ENCODE measurements around the gene LDLRAD3.

LDLRAD3 gene

DNA sequence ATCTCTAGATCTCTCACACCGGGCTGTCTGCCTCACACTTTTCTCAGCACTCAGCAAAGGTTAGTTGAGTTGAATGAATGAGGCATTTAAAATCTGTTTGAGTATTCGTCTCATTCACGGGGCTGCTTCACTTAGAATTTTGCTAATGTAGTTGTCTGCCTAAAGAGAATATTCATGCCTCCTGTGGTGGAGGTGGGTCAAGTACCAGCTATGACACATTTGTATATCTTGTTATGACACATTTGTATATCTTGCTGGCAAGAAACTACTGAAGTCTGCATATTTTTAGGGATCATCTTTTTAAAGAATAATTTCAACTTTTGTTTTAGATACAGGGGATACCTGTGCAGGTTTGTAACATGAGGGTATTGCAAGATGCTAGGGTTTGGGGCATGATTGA lies 43.1 kb downstream of the LDLRAD3 start:
- no peak for TF ChIP-seq CTCF (IDR thresholded peaks at IDR 0.05; ENCODE audit: low read depth, low read length)
- H3K4me3 ChIP-seq (ENCODE audit: low read depth, low read length) = no peak overlapping the region

DNA sequence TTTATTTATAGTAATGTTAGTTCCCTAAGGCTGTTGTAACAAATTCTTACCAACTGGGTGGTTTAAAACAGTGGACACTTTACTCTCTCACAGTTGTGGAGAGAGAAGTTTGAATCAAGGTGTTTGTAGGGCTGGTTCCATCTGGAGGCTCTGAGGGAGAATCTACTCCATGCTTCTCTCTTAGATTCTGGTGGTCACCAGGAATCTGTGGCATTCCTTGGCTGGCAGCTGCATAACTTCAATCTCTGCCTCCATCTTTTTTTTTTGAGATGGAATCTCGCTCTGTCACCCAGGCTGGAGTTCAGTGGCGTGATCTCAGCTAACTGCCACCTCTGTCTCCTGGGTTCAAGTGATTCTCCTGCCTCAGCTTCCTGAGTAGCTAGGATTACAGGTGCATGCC lies 46.3 kb downstream of the LDLRAD3 start:
- TF ChIP-seq CTCF (IDR thresholded peaks at IDR 0.05; ENCODE audit: low read depth, low read length) = no peak
- no peak overlapping the region for H3K4me3 ChIP-seq (ENCODE audit: low read depth, low read length)

GRCh38 chr11:35990816-35991215 lies 47.0 kb downstream of the LDLRAD3 start:
- TF ChIP-seq CTCF (IDR thresholded peaks at IDR 0.05; ENCODE audit: low read depth, low read length) = no peak
- H3K4me3 ChIP-seq (ENCODE audit: low read depth, low read length) = no peak overlapping the region

GRCh38 chr11:35992548-35992947 lies 48.7 kb downstream of the LDLRAD3 start:
- no peak for TF ChIP-seq CTCF (IDR thresholded peaks at IDR 0.05; ENCODE audit: low read depth, low read length)
- no peak overlapping the region for H3K4me3 ChIP-seq (ENCODE audit: low read depth, low read length)

GRCh38 chr11:35994421-35994820 lies 50.6 kb downstream of the LDLRAD3 start:
- H3K4me3 ChIP-seq (ENCODE audit: low read depth, low read length) = no peak overlapping the region
- no peak for TF ChIP-seq CTCF (IDR thresholded peaks at IDR 0.05; ENCODE audit: low read depth, low read length)

- no peak overlapping the region for H3K4me3 ChIP-seq (ENCODE audit: low read depth, low read length)
- TF ChIP-seq CTCF (IDR thresholded peaks at IDR 0.05; ENCODE audit: low read depth, low read length) = no peak
Observed at GRCh38 chr11:35995681-35996271, 51.9 kb downstream of the LDLRAD3 start.

DNA sequence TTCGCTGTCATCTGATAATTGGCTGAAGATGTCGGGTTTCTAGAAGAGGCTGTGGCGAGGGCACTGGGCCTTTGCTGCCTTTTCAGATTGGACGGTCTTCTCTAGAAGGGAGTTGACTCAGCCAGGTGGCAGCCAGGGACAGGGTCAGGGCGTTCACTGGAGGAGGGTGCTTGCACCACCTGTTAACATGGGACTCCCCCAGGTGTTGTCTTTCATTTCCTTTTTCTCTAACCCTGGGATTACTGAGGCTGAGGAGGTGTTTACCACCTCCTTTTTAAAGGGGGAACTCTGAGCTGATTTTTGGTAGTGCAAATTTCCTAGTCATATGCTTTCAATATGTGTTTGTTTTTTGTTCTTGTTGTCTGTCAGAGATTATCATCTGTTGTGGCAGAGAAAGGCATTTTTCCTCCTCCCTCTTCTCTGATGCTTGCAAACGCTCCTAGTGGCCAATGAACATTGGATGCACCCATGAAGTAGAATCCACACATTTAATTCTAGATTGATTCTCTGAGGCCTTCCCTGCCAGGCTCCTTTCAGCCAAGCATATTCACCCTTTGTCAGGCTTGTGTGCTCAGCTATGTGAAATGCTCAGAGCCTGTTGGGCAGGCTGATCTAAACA lies 54.1 kb downstream of the LDLRAD3 start:
- no peak for TF ChIP-seq CTCF (IDR thresholded peaks at IDR 0.05; ENCODE audit: low read depth, low read length)

More for the DNA sequence above, 54.1 kb downstream of the LDLRAD3 start:
- H3K4me3 ChIP-seq (ENCODE audit: low read depth, low read length) = no peak overlapping the region

Measured in WI38 (cell line).